Ascending aorta (tissue), 2 donors: ENCODE measurements around the gene BCL11A. TPM values are rescaled to one million over a fixed set of nuclear protein-coding genes. Genes with fewer than 3 reads are reported as not detected.

Experiments used
- DNase-seq, 2 donors: peaks; one replicate each; pipeline ENCODE4 v3.0.0-alpha.2; 2019; ENCODE audit warnings: low spot score in 2 of 2
- H3K27ac ChIP-seq, 2 donors: fragments of 200-600 bp; sonication (generic); one replicate each; pipeline ENCODE4 v1.5.1; 2016 to 2017; ENCODE audit warnings: mild to moderate bottlenecking in 1 of 2
- H3K27me3 ChIP-seq: fragments of 200-600 bp; sonication (generic); one replicate; pipeline ENCODE4 v1.5.1; 2017
- H3K36me3 ChIP-seq, 2 donors: fragments of 200-600 bp; sonication (generic); one replicate each; pipeline ENCODE4 v1.5.1; 2016
- H3K4me1 ChIP-seq, 2 donors: fragments of 200-600 bp; sonication (generic); one replicate each; pipeline ENCODE4 v1.5.1; 2016 to 2017; ENCODE audit warnings: mild to moderate bottlenecking in 1 of 2
- H3K4me3 ChIP-seq, 2 donors: fragments of 200-600 bp; sonication (generic); one replicate each; pipeline ENCODE4 v1.5.1; 2016 to 2017; ENCODE audit warnings: mild to moderate bottlenecking in 1 of 2
- H3K9me3 ChIP-seq, 2 donors: fragments of 200-600 bp; sonication (generic); one replicate each; pipeline ENCODE4 v1.5.1; 2016
- CTCF ChIP-seq, 3 experiments: fragments of 200-600 bp in 2 of 3; fragments of 450-650 bp in 1 of 3; sonication (generic) in 2 of 3; IDR thresholded peaks; one replicate each; pipeline ENCODE4 v1.5.1; 2016 to 2019; ENCODE audit warnings: antibody characterized with exemption in 3 of 3, mild to moderate bottlenecking in 1 of 3, moderate library complexity in 1 of 3
- intact Hi-C: fragments of 100-400 bp; cut with DNase I; formaldehyde crosslinking; loops from one replicate; pipeline ENCODE4 v1.15.1; 2023
- total RNA-seq: library from RNA; depleted of rRNA; stranded (reverse); fragments of >200 nt; gene quantifications from one replicate; pipeline ENCODE4 v1.1.0, GENCODE V29; 2016

BCL11A gene
- total RNA-seq, 1 donor from 2014 or later = 0.11 TPM

GRCh38 chr2:60583604-60584003 lies 30.1 kb upstream of the BCL11A start:
- no peak for TF ChIP-seq CTCF (IDR thresholded peaks at IDR 0.05)
- no peaks in the 10 kb centered on the region for H3K9me3 ChIP-seq
- no peaks in the 10 kb centered on the region for H3K36me3 ChIP-seq
- peaks cover 0 to 6% of the 10 kb centered on the region in 2 donors for H3K4me1 ChIP-seq
- no peak overlapping the region for H3K4me3 ChIP-seq
- DNase-seq = no peak
- no peaks in the 10 kb centered on the region for H3K27me3 ChIP-seq
- intact Hi-C loops = no loop called here
- no peak overlapping the region for H3K27ac ChIP-seq

DNA sequence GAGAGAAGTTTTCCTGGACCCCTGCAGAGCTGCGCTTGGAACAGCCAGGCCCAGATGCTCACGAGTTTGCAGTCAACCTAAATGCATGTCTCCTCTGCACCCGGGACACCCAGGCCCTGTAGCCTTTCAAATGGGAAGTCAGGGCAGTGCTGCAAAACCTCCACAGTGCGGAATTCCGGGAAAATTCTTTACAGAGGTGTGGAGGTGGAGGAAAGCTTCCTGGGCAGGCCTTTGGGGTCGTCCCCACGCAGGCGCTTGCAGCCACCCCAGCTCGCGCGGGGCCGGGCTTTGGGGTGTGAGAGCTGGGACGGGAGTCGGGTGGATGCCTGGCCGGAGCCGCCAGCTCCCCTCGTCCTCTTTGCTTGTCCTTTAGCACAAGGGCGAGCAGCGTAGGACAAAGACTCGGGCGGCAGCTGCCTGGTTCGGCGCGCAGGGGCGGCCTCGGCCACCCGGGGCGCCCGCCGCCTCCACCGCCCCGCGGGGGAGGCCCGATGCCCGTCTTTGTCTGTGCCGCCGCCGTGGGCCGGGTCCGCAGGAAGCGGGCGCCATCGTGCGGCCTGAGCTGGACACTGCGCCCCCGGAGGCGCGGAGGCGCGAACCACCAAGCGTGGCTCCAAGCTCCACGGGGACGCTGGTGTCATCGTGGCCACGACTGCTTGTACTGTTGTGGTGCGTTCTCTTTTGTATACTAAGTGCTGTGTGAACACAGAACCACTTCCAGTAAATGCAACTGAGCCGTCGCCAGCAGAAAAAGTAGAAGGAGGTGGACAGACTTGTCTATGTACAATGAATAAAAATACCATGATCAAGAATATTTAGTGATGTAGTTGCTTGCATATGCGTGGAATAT lies 28.2 kb upstream of the BCL11A start:
- no peaks in the 10 kb centered on the region for H3K9me3 ChIP-seq
- H3K27me3 ChIP-seq = no peaks in the 10 kb centered on the region
- TF ChIP-seq CTCF (IDR thresholded peaks at IDR 0.05) = peak; percentile 68 to 76 (median 73)
- peak in 1 of 2 donors; percentile 71 for DNase-seq
- peak overlapping the region; percentile 48 to 49 for H3K4me3 ChIP-seq
- H3K36me3 ChIP-seq = no peaks in the 10 kb centered on the region
- no peak overlapping the region for H3K27ac ChIP-seq
- intact Hi-C loops = no loop called here
- H3K4me1 ChIP-seq = peaks cover 0 to 6% of the 10 kb centered on the region in 2 donors

DNA sequence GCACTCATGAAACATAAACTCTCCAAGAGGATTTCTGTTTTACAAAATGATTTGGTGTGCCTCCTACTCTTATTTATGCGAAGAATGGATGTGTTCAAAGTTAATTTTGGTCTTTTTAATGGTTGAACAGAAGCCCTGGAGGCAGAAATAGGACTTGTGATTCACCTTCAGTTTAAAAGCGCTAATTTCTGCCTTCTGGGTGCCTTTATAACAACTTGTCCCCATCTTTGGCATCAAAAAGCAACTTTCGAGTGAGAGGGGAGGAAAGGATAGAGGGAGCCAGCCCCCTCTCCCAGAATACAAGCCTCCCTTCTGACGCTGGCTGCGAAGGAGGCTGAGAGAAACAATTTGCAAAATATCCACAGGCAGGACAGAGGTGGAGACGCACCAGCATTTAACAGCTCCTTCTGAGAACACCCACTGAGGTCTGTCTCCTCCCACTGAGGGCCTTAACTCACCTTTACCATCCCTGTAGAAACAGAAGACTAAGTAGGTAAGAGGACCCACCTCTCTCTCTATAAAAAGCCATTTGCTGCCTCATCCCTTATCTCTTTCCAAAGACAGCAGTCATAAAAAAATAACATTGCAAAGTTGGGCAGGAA lies 24.3 kb upstream of the BCL11A start:
- DNase-seq = no peak
- H3K36me3 ChIP-seq = no peaks in the 10 kb centered on the region
- intact Hi-C loops = no loop called here

DNA sequence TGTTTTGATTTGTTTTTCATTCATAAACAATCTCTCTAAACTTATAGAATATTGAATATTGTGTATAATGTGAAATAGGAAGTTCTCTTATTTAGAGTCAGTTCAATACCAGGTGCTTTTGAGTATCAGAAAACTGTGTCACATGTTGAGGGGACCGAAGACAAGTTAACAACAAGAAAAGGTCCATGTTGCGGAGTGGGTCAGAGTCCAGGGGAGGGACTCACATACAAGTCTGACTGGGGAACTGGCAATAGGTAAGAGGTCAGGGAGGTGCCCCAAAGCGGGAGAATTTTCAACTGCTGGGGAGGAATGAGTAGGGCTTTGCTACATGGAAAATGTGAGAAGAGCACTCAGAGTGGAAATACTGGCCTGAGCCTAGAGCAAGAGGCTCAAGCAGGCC lies 19.8 kb upstream of the BCL11A start:
- no peak for DNase-seq
- TF ChIP-seq CTCF (IDR thresholded peaks at IDR 0.05) = no peak
- peaks cover 0 to 2% of the 10 kb centered on the region in 2 donors for H3K4me1 ChIP-seq
- intact Hi-C loops = no loop called here
- H3K4me3 ChIP-seq = no peak overlapping the region
- peaks cover 6% of the 10 kb centered on the region for H3K27me3 ChIP-seq
- H3K9me3 ChIP-seq = no peaks in the 10 kb centered on the region
- H3K27ac ChIP-seq = no peak overlapping the region
- H3K36me3 ChIP-seq = no peaks in the 10 kb centered on the region

More for the DNA sequence above, 24.3 kb upstream of the BCL11A start:
- TF ChIP-seq CTCF (IDR thresholded peaks at IDR 0.05) = no peak
- Histone ChIP-seq H3K4me1 (peaks cover 0 to 6% of the 10 kb centered on the region in 2 donors), H3K27me3 (no peaks in the 10 kb centered on the region), H3K4me3 (no peak overlapping the region), H3K9me3 (no peaks in the 10 kb centered on the region), H3K27ac (no peak overlapping the region)

- no peak for TF ChIP-seq CTCF (IDR thresholded peaks at IDR 0.05)
- DNase-seq = no peak
- Histone ChIP-seq H3K9me3 (no peaks in the 10 kb centered on the region), H3K4me3 (no peak overlapping the region), H3K27me3 (peaks cover 6% of the 10 kb centered on the region), H3K4me1 (peaks cover 0 to 2% of the 10 kb centered on the region in 2 donors), H3K27ac (no peak overlapping the region), H3K36me3 (no peaks in the 10 kb centered on the region)
- intact Hi-C loops = no loop called here
These were observed 16.8 kb upstream of the BCL11A start for GRCh38 chr2:60570251-60570650.
